NCI-H345 treated with DMSO at 0.1 percent for 48 hours (cell line): ENCODE data around the gene EIF3M.

Source experiments
- DNase-seq: peaks from one replicate; lab custom pipeline; 2025; ENCODE audit not compliant: unreplicated experiment; lab: John Stamatoyannopoulos, UW

Gene EIF3M

GRCh38 chr11:32583459-32584271 is at the start of gene EIF3M:
EIF3M (plus strand) TSS chr11:32583831; CDS start chr11:32583888, 57 bp downstream.
- peak; percentile 89 for DNase-seq

DNA sequence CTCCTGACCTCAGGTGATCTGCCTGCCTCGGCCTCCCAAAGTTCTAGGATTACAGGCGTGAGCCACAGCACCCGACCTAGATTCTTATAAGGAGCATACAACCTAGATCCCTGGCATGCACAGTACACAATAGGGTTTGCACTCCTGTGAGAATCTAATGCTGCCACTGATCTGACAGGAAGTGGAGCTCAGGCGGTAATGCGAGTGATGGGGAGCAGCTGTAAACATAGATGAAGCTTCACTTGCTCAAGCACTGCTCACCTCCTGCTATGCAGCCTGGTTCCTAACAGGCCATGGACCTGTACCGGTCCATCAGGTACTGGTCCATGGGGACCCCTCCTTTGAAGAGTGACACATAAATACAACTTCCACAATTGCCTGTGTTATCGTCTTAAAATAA is 44.8 kb upstream of the EIF3M start:
- no peak for DNase-seq

DNA sequence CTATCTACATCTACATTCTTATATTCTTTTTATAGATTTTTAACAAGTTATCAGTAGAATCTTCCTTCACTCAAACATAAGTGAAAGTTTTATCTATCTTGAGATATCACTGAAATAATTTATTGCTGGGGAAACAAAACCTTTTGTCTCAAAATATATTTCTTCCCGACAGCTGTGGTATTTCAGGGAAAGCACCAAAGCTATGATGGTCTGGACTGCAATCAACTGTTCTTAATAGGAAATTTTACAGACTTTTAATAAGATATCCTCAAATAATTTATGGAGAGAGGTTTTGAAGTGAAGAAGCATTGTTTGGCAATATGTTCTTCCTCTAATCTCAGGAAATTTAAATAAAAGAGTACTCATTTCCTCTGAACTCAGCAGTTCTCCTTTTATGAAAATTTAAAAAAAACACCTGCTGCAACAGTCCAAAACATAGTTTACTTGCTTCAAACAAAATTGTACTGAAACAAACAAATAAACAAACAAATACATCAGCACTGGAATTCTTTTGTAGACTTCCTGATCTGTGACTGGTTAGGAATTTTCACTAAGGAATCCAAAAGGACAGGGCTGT is 33.9 kb upstream of the EIF3M start:
- DNase-seq = no peak

DNA sequence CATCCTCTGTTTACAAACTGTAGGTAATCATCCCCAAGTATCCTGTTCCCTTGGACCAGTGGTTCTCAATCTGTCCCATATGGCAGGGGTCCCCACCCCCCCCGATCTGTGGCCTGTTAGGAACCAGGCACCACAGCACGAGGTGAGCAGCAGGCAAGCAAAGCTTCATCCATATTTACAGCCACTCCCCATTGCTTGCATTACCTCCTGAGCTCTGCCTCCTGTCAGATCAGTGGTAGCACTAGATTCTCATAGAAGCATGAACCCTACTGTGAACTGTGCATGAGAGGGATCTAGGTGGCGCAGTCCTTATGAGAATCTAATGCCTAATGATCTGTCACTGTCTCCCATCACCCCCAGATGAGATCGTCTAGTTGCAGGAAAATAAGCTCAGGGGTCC is 33.4 kb upstream of the EIF3M start:
- no peak for DNase-seq

DNA sequence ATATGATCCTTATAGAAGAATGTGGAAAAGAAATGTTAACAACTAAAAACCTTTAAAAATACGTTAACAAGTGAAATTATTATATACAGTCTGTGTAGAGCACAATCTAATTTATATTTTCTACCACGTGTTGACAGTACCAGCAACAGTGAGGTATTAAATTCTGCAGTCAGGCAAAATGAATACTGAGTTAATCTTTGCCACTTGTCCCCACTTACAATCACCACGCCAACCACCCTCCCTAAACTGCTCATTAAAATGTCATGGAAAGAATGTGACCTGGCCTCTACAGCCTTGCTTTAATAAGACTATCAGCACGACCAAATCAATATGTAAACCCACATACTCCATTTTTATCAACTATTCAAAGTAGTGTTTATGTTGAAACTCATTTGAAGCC is 28.5 kb upstream of the EIF3M start:
- DNase-seq = no peak

DNA sequence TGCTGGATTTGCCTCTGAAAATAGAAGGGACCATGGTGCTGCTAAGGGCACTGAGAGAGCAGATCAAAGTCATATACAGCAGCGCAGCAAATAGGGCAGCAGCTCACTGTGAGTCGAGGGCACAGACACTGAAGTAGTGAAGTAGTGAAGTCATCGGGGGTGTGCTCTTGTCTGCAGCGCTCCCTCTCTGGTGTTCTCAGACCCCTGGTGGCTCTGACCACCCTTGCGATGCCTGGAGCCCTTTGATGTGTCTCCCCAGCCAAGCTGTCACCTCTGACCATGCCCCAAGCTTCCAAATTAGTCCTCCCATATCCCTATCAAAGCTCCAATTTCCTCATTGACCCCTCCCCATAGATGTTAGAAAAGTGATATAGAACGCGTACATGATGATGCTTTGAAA is 27.7 kb upstream of the EIF3M start:
- DNase-seq = no peak

DNA sequence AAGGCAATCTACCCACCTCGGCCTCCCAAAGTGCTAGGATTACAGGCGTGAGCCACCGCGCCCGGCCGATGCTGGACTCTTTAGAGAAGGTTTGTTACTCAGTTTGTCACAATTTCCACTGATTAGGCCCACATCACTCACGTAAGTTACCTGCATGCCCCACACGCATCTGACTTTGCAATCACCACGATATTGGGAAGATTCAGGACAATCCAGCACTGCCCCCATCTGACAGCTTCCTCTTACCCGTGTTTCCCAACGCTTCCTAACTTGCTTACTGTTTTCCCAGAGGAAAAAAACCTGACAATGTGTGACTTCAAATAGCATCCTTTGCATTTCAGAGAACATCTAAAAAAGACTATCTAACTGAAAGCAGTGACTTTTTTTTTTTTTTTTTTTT is 21.8 kb upstream of the EIF3M start:
- DNase-seq = no peak

- DNase-seq = no peak
Observed at GRCh38 chr11:32562839-32563599, 20.6 kb upstream of the EIF3M start.

DNA sequence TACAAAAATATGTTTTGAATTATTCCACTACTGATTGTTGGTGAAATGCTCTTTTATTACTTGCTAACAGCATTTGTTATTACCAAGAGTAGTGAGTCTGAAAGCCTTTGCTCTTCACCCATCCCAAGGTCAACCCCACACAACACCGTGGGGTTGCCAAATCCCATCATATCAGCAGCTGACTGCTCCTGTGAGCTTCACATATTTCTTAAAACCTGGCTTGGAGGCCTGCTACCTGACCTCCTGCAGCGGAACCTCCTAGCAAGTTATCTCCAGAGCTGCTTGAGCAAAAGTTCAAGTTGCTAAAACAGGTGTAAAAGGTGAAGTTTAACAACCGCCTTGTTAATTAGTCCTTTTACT is 20.1 kb upstream of the EIF3M start:
- no peak for DNase-seq

- DNase-seq = no peak
Observed at GRCh38 chr11:32566517-32566916, 17.1 kb upstream of the EIF3M start.

GRCh38 chr11:32567154-32567553 is 16.5 kb upstream of the EIF3M start:
- DNase-seq = no peak

DNA sequence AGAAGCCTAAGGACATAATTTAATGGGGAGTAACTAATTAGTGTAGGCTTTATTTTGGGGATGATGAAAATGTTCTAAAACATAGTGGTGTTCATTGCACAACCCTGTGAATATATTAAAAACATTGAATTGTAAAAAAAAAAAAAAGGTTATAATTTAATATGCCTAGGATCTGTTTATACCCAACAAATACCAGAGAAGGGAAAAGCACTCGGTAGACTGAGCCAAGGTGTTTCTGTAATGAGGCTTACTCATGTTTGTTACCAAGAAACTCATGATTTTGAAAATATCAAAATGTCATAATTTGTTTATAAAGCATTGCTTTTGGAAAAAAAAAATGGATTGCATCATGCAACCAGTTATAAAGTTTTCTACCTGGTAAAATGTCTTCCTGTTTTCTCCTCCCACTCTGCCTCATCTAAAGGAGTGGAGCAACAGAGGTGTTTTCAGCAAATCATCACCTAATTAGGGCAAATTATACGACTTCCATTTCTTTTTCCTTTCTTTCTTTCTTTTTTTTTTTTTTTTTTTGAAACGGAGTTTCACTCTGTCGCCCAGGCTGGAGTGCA is 14.2 kb upstream of the EIF3M start:
- DNase-seq = no peak

- DNase-seq = no peak
Observed at GRCh38 chr11:32571039-32571438, 12.6 kb upstream of the EIF3M start.

DNA sequence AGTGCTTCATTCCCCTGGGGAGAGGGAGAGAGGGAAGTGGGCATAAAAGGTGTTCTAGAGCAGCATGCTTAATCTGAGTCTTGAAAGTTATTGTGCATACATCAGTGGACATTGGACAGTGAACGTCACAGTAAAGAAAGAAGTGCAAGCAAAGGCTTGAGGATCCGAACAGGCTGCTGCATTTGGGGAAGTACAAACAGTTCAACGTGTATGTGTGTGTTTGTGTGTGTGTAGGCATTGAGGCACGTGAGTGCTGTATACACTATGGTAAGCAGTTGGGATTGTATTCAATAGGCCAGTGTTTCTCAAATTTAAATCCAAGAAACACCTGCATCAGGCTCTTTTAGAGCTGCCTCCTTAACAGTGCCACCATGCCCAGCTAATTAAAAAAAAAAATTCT is 10.4 kb upstream of the EIF3M start:
- DNase-seq = no peak

- DNase-seq = no peak
Observed at GRCh38 chr11:32574421-32574820, 9.2 kb upstream of the EIF3M start.

DNA sequence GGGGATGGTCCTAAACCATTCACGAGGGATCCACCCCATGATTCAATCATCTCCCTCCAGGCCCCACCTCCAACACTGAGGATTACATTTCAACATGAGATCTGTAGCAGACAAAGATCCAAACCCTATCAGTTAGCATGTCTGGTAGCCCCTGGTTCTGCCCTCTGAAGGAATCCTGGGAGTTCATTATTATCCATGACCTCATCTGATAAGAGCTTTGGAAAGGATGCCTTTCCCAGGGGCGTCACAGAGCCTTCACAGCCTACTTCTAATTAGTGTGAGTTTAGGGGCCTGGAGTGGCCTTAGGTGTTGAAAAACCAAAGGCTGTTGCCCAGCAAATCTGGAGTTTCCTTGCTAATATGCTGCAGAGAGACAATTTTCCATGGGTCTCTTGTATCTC is 8.6 kb upstream of the EIF3M start:
- no peak for DNase-seq

DNA sequence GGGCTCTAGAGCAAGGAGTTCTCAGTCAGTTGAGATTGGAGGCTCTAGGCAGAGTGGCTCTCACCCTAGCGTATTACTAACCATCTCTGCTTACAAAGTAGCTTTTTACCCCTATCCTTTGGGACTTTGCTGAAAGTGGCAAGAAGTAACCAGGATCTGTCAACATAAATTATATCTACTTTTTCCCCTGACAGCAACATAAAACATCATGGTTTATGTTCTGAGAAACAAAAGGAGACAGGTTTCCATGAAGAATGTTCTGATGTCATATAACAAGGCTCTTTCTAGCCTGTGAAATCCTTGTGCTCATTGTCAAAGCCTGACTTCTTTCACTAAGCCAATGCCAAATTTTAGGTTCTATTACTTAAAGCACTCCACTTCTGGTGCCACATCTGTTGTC is 7.2 kb upstream of the EIF3M start:
- DNase-seq = no peak

DNA sequence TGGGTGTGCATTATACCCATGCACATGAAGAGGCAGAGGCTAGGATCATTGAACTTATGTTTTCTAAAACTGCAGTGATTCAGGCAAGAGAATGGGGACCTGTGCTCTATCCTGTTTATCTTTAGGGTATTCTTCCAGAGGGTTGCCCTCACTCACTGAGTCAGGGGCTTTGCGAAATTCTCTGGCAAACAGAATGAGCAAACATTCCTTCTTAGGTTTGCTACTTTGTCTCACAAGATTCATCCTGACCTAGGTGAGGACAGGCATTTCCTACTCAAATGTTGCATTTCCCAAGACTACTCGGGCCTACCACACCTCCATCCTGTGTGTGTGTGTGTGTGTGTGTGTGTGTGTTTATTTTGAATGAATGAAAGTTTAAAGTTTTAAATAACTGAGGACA is 2.7 kb upstream of the EIF3M start:
- DNase-seq = no peak

GRCh38 chr11:32581556-32581955 is 2.1 kb upstream of the EIF3M start:
- DNase-seq = no peak

- no peak for DNase-seq
Observed at GRCh38 chr11:32584921-32585320, 1.3 kb downstream of the EIF3M start.

- no peak for DNase-seq
Observed at GRCh38 chr11:32586576-32587190, 3.1 kb downstream of the EIF3M start.
